Trophoblast cell (in vitro differentiated cells and primary cell): Measurements from ENCODE around the gene EEFSEC.

ENCODE experiments used
- DNase-seq, 2 donors: peaks; one replicate each; pipeline ENCODE4 v3.0.0-alpha.2; 2016
- H2AFZ ChIP-seq: 2 replicates; pipeline ENCODE4 v1.6.1; 2013; ENCODE audit warnings: low read length, moderate library complexity, mild to moderate bottlenecking; ENCODE audit not compliant: insufficient read depth, poor library complexity
- H2AK5ac ChIP-seq: 2 replicates; pipeline ENCODE4 v1.6.1; 2013; ENCODE audit warnings: mild to moderate bottlenecking, low read length
- H2BK120ac ChIP-seq: 2 replicates; pipeline ENCODE4 v1.6.1; 2013; ENCODE audit warnings: low read length, mild to moderate bottlenecking, moderate library complexity; ENCODE audit not compliant: insufficient read depth, poor library complexity
- H2BK12ac ChIP-seq: 2 replicates; pipeline ENCODE4 v1.6.1; 2013; ENCODE audit warnings: mild to moderate bottlenecking, low read length, moderate library complexity
- H2BK5ac ChIP-seq: 2 replicates; pipeline ENCODE4 v1.6.1; 2013; ENCODE audit warnings: low read length, low read depth, moderate library complexity, mild to moderate bottlenecking; ENCODE audit not compliant: poor library complexity
- H3K14ac ChIP-seq: 2 replicates; pipeline ENCODE4 v1.6.1; 2013; ENCODE audit warnings: mild to moderate bottlenecking, low read length
- H3K18ac ChIP-seq: 2 replicates; pipeline ENCODE4 v1.6.1; 2013; ENCODE audit warnings: mild to moderate bottlenecking, low read length
- H3K23ac ChIP-seq: 2 replicates; pipeline ENCODE4 v1.6.1; 2013; ENCODE audit warnings: low read length
- H3K27ac ChIP-seq: 2 replicates; pipeline ENCODE4 v1.5.1; 2013; ENCODE audit warnings: low read depth, mild to moderate bottlenecking, inconsistent platforms, low read length, moderate library complexity
- H3K27me3 ChIP-seq: 2 replicates; pipeline ENCODE4 v1.6.1; 2013; ENCODE audit warnings: inconsistent platforms, mild to moderate bottlenecking, low read length, moderate library complexity; ENCODE audit not compliant: insufficient read depth
- H3K36me3 ChIP-seq, 2 experiments: 1 replicate in 1 of 2; 2 replicates in 1 of 2; pipeline ENCODE4 v1.6.1; 2013; ENCODE audit warnings: low read length in 2 of 2, mild to moderate bottlenecking in 2 of 2, moderate library complexity in 1 of 2; ENCODE audit not compliant: insufficient read depth in 2 of 2, control insufficient read depth in 1 of 2
- H3K4ac ChIP-seq: 2 replicates; pipeline ENCODE4 v1.6.1; 2013; ENCODE audit warnings: low read depth, mild to moderate bottlenecking, low read length, moderate library complexity
- H3K4me1 ChIP-seq, 2 experiments: 1 replicate in 1 of 2; 2 replicates in 1 of 2; pipeline ENCODE4 v1.6.1; 2013; ENCODE audit warnings: low read length in 2 of 2, mild to moderate bottlenecking in 2 of 2, moderate library complexity in 1 of 2; ENCODE audit not compliant: insufficient read depth in 2 of 2, control insufficient read depth in 1 of 2
- H3K4me2 ChIP-seq: 2 replicates; pipeline ENCODE4 v1.6.1; 2013; ENCODE audit warnings: inconsistent platforms, mild to moderate bottlenecking, low read length, moderate library complexity
- H3K4me3 ChIP-seq: 2 replicates; pipeline ENCODE4 v1.5.1; 2013; ENCODE audit warnings: mild to moderate bottlenecking, low read depth, low read length, inconsistent platforms
- H3K79me1 ChIP-seq: one replicate; pipeline ENCODE4 v1.6.1; 2013; ENCODE audit warnings: low read length
- H3K79me2 ChIP-seq: 2 replicates; pipeline ENCODE4 v1.6.1; 2013; ENCODE audit warnings: low read length, mild to moderate bottlenecking; ENCODE audit not compliant: control insufficient read depth, insufficient read depth, poor library complexity
- H3K9ac ChIP-seq: 2 replicates; pipeline ENCODE4 v1.6.1; 2013; ENCODE audit warnings: mild to moderate bottlenecking, low read length
- H3K9me3 ChIP-seq: 2 replicates; pipeline ENCODE4 v1.6.1; 2013; ENCODE audit warnings: low read depth, mild to moderate bottlenecking, control low read depth, inconsistent platforms, low read length; ENCODE audit not compliant: insufficient read depth
- H4K12ac ChIP-seq: 2 replicates; pipeline ENCODE4 v1.6.1; 2013; ENCODE audit warnings: low read depth, mild to moderate bottlenecking, low read length, moderate library complexity
- H4K8ac ChIP-seq: 2 replicates; pipeline ENCODE4 v1.6.1; 2013; ENCODE audit warnings: low read depth, mild to moderate bottlenecking, low read length, moderate library complexity
- H4K91ac ChIP-seq: one replicate; pipeline ENCODE4 v1.6.1; 2013; ENCODE audit warnings: low read depth, mild to moderate bottlenecking, low read length, moderate library complexity
- whole genome bisulfite sequencing: extraction: QIAGEN DNeasy Blood & Tissue Kit; methylation state at CpG from one replicate; pipeline ENCODE4 v1.1.7; 2013; ENCODE audit warnings: missing lambda C conversion rate; ENCODE audit not compliant: insufficient read length, insufficient coverage; ENCODE audit errors: extremely low coverage; 5-methylcytosine and 5-hydroxymethylcytosine counted together

The EEFSEC gene

GRCh38 chr3:128192131-128192530 is 38.9 kb downstream of the EEFSEC start:
- H4K12ac ChIP-seq, result no peak overlapping the region
- no peak overlapping the region for H2BK5ac ChIP-seq
- H3K79me2 ChIP-seq, result no peaks in the 10 kb centered on the region
- H3K23ac ChIP-seq, result no peak overlapping the region
- H3K79me1 ChIP-seq, result peaks cover 2% of the 10 kb centered on the region
- no peak overlapping the region for H4K91ac ChIP-seq
- no peak overlapping the region for H2AK5ac ChIP-seq
- H2AFZ ChIP-seq, result no peak overlapping the region
- no peak for DNase-seq
- no peak overlapping the region for H4K8ac ChIP-seq
- no peak overlapping the region for H2BK12ac ChIP-seq
- no peaks in the 10 kb centered on the region for H3K27me3 ChIP-seq
- WGBS, result no CpG with 5 or more reads among the region's 7 CpGs
- H3K4ac ChIP-seq, result no peak overlapping the region
- H2BK120ac ChIP-seq, result no peak overlapping the region
- peaks cover 2% of the 10 kb centered on the region in 2 experiments for H3K4me1 ChIP-seq
- H3K14ac ChIP-seq, result no peak overlapping the region
- no peak overlapping the region for H3K4me2 ChIP-seq
- H3K4me3 ChIP-seq, result no peak overlapping the region
- H3K18ac ChIP-seq, result no peak overlapping the region
- H3K27ac ChIP-seq, result no peak overlapping the region
- no peak overlapping the region for H3K9ac ChIP-seq
- H3K9me3 ChIP-seq, result peaks cover 2% of the 10 kb centered on the region
- no peaks in the 10 kb centered on the region for H3K36me3 ChIP-seq

GRCh38 chr3:128193168-128193567 is 39.9 kb downstream of the EEFSEC start:
- H3K79me2 ChIP-seq, result no peaks in the 10 kb centered on the region
- H3K4me2 ChIP-seq, result no peak overlapping the region
- H4K8ac ChIP-seq, result no peak overlapping the region
- no peak overlapping the region for H3K9ac ChIP-seq
- H4K91ac ChIP-seq, result no peak overlapping the region
- no peak overlapping the region for H3K18ac ChIP-seq
- no peak overlapping the region for H2BK120ac ChIP-seq
- no peaks in the 10 kb centered on the region for H3K36me3 ChIP-seq
- H3K14ac ChIP-seq, result no peak overlapping the region
- no peaks in the 10 kb centered on the region for H3K27me3 ChIP-seq
- no peak overlapping the region for H4K12ac ChIP-seq
- H2AFZ ChIP-seq, result no peak overlapping the region
- H3K4ac ChIP-seq, result no peak overlapping the region
- H3K79me1 ChIP-seq, result peaks cover 2% of the 10 kb centered on the region
- no peak overlapping the region for H3K27ac ChIP-seq
- H3K23ac ChIP-seq, result no peak overlapping the region
- peaks cover 2 to 5% of the 10 kb centered on the region in 2 experiments for H3K4me1 ChIP-seq
- DNase-seq, result no peak
- WGBS, result no CpG with 5 or more reads among the region's 2 CpGs
- H3K9me3 ChIP-seq, result peaks cover under 1% of the 10 kb centered on the region
- H2BK5ac ChIP-seq, result no peak overlapping the region
- H2BK12ac ChIP-seq, result no peak overlapping the region
- no peak overlapping the region for H2AK5ac ChIP-seq
- H3K4me3 ChIP-seq, result no peak overlapping the region

GRCh38 chr3:128194843-128195242 is 41.6 kb downstream of the EEFSEC start:
- no peaks in the 10 kb centered on the region for H3K36me3 ChIP-seq
- H3K4ac ChIP-seq, result no peak overlapping the region
- H3K23ac ChIP-seq, result no peak overlapping the region
- H3K79me1 ChIP-seq, result peaks cover 2% of the 10 kb centered on the region
- H3K4me2 ChIP-seq, result no peak overlapping the region
- no peak overlapping the region for H3K4me3 ChIP-seq
- H4K91ac ChIP-seq, result no peak overlapping the region
- no peaks in the 10 kb centered on the region for H3K79me2 ChIP-seq
- H3K18ac ChIP-seq, result no peak overlapping the region
- H3K27ac ChIP-seq, result no peak overlapping the region
- no peak overlapping the region for H2BK12ac ChIP-seq
- no peak overlapping the region for H4K8ac ChIP-seq
- H3K14ac ChIP-seq, result no peak overlapping the region
- H3K9me3 ChIP-seq, result no peaks in the 10 kb centered on the region
- WGBS, result no CpG with 5 or more reads among the region's 4 CpGs
- H2BK120ac ChIP-seq, result no peak overlapping the region
- H3K4me1 ChIP-seq, result peaks cover 2 to 5% of the 10 kb centered on the region in 2 experiments
- no peak overlapping the region for H4K12ac ChIP-seq
- DNase-seq, result no peak
- no peak overlapping the region for H2BK5ac ChIP-seq
- H3K9ac ChIP-seq, result no peak overlapping the region
- no peak overlapping the region for H2AK5ac ChIP-seq
- H3K27me3 ChIP-seq, result no peaks in the 10 kb centered on the region
- H2AFZ ChIP-seq, result no peak overlapping the region

- Histone ChIP-seq H3K9me3 (no peaks in the 10 kb centered on the region), H4K12ac (no peak overlapping the region), H2AK5ac (no peak overlapping the region), H2AFZ (no peak overlapping the region), H3K27me3 (no peaks in the 10 kb centered on the region), H3K18ac (no peak overlapping the region), H2BK120ac (no peak overlapping the region), H3K4me1 (peaks cover 2 to 5% of the 10 kb centered on the region in 2 experiments), H3K9ac (no peak overlapping the region), H3K36me3 (no peaks in the 10 kb centered on the region), H2BK12ac (no peak overlapping the region), H3K4me2 (no peak overlapping the region), H3K23ac (no peak overlapping the region), H3K79me1 (peaks cover 2% of the 10 kb centered on the region), H3K79me2 (no peaks in the 10 kb centered on the region), H3K27ac (no peak overlapping the region), H4K91ac (no peak overlapping the region), H3K14ac (no peak overlapping the region), H2BK5ac (no peak overlapping the region), H3K4me3 (no peak overlapping the region), H3K4ac (no peak overlapping the region), H4K8ac (no peak overlapping the region)
- WGBS, result no CpG with 5 or more reads among the region's 5 CpGs
- DNase-seq, result no peak
Measured at GRCh38 chr3:128195369-128195768, 42.1 kb downstream of the EEFSEC start.
